Keratinocyte (primary cell): ENCODE results near the gene GEMIN2. TPM values are rescaled to one million over a fixed set of nuclear protein-coding genes. Genes with fewer than 3 reads are reported as not detected.

Experiments
- DNase-seq: peaks from one replicate; pipeline ENCODE4 v3.0.0-alpha.2; 2011; ENCODE audit warnings: low read depth, missing footprints, low spot score
- FAIRE-seq: peaks from 2 replicates; lab custom pipeline; 2011; peaks lifted over from hg19 to GRCh38; lab: Jason Lieb, UNC
- H2AFZ ChIP-seq: 2 replicates; pipeline ENCODE4 v1.6.0; 2012; ENCODE audit warnings: low read length, control low read depth, inconsistent platforms; ENCODE audit not compliant: control insufficient read depth
- H3K27ac ChIP-seq: 2 replicates; pipeline ENCODE4 v1.5.1; 2011; ENCODE audit warnings: low read length; ENCODE audit not compliant: control insufficient read depth, insufficient read depth
- H3K27me3 ChIP-seq: 3 replicates; pipeline ENCODE4 v1.6.0; 2011; ENCODE audit warnings: low read length; ENCODE audit not compliant: control insufficient read depth, insufficient read depth; ENCODE audit errors: extremely low read depth
- H3K36me3 ChIP-seq, 2 experiments: 2 replicates in 1 of 2; 3 replicates in 1 of 2; pipeline ENCODE4 v1.5.1; 2011; ENCODE audit warnings: low read length in 2 of 2, mild to moderate bottlenecking in 1 of 2; ENCODE audit not compliant: control insufficient read depth in 2 of 2, insufficient read depth in 2 of 2; ENCODE audit errors: extremely low read depth in 1 of 2
- H3K4me1 ChIP-seq: 3 replicates; pipeline ENCODE4 v1.5.1; 2011; ENCODE audit warnings: low read length; ENCODE audit not compliant: control insufficient read depth, insufficient read depth; ENCODE audit errors: extremely low read depth
- H3K4me2 ChIP-seq: 3 replicates; pipeline ENCODE4 v1.6.0; 2011; ENCODE audit warnings: low read depth, low read length; ENCODE audit not compliant: control insufficient read depth, insufficient read depth; ENCODE audit errors: extremely low read depth
- H3K4me3 ChIP-seq, 3 experiments: fragments of 200-600 bp in 1 of 3; sonication (generic) in 1 of 3; 2 replicates in 2 of 3; 3 replicates in 1 of 3; pipeline ENCODE4 v1.5.1; 2011 to 2016; ENCODE audit warnings: low read length in 3 of 3, mild to moderate bottlenecking in 3 of 3, control low read depth in 2 of 3, inconsistent platforms in 1 of 3, low read depth in 1 of 3, mixed read lengths in 1 of 3, mixed run types in 1 of 3, moderate library complexity in 1 of 3; ENCODE audit not compliant: control insufficient read depth in 2 of 3, insufficient read depth in 2 of 3; ENCODE audit errors: extremely low read depth in 1 of 3
- H3K79me2 ChIP-seq: 2 replicates; pipeline ENCODE4 v1.6.0; 2012; ENCODE audit warnings: low read length; ENCODE audit not compliant: control insufficient read depth, insufficient read depth
- H3K9ac ChIP-seq: 3 replicates; pipeline ENCODE4 v1.6.0; 2011; ENCODE audit warnings: low read length; ENCODE audit not compliant: control insufficient read depth, insufficient read depth; ENCODE audit errors: extremely low read depth
- H3K9me1 ChIP-seq: 3 replicates; pipeline ENCODE4 v1.6.0; 2011; ENCODE audit warnings: low read length; ENCODE audit not compliant: control insufficient read depth, insufficient read depth; ENCODE audit errors: extremely low read depth
- H3K9me3 ChIP-seq: 2 replicates; pipeline ENCODE4 v1.5.1; 2012; ENCODE audit warnings: low read depth, low read length; ENCODE audit not compliant: control insufficient read depth
- H4K20me1 ChIP-seq: 3 replicates; pipeline ENCODE4 v1.6.0; 2011; ENCODE audit warnings: low read length; ENCODE audit not compliant: control insufficient read depth, insufficient read depth; ENCODE audit errors: extremely low read depth
- CTCF ChIP-seq, 3 experiments: IDR thresholded peaks in 1 of 3; conservative IDR thresholded peaks in 1 of 3; optimal IDR thresholded peaks in 1 of 3; 2 replicates in 2 of 3; 3 replicates in 1 of 3; pipeline versions ENCODE3 to v1.5.1; 2011; ENCODE audit warnings: low read length in 3 of 3, mild to moderate bottlenecking in 3 of 3, moderate library complexity in 2 of 3, control low read depth in 1 of 3, inconsistent platforms in 1 of 3; ENCODE audit not compliant: insufficient read depth in 2 of 3; ENCODE audit errors: extremely low read depth in 1 of 3
- EZH2 ChIP-seq: IDR thresholded peaks from one replicate; pipeline ENCODE4 v1.6.1; 2012; ENCODE audit warnings: inconsistent platforms, mild to moderate bottlenecking, low read length, moderate library complexity
- dilution Hi-C: fragments of 300-500 bp; cut with MboI; formaldehyde crosslinking; loops from one replicate; pipeline ENCODE4 v1.7.0; 2020; ENCODE audit warnings: low sequenced_read_pairs; ENCODE audit not compliant: extremely low pct_ligation_motif_present
- polyA plus RNA-seq, 5 experiments: library from polyadenylated mRNA; depleted of rRNA in 3 of 5; stranded (reverse) in 3 of 5; stranded (forward) in 1 of 5; unstranded in 1 of 5; fragments of >200 nt; gene quantifications; 1 replicate in 1 of 5; 2 replicates in 3 of 5; 3 replicates in 1 of 5; pipeline versions ENCODE4 v1.2.1 to v1.2.3, GENCODE V29; 2011 to 2012; ENCODE audit warnings: missing spikeins in 2 of 5, low read depth in 1 of 5, low replicate concordance in 1 of 5
- small RNA-seq, 3 experiments: library from RNA; depleted of rRNA; stranded (forward); fragments of <200 nt; gene quantifications; one replicate each; pipeline ENCODE3, GENCODE V24; 2012; ENCODE audit warnings: low read depth in 3 of 3, low replicate concordance in 1 of 3; ENCODE audit not compliant: insufficient read length in 3 of 3

The GEMIN2 gene
- polyA plus RNA-seq, 1 donor (not counting 4 experiments of a cell fraction or from before 2014, with no cell fraction given), result 28.7 TPM

DNA sequence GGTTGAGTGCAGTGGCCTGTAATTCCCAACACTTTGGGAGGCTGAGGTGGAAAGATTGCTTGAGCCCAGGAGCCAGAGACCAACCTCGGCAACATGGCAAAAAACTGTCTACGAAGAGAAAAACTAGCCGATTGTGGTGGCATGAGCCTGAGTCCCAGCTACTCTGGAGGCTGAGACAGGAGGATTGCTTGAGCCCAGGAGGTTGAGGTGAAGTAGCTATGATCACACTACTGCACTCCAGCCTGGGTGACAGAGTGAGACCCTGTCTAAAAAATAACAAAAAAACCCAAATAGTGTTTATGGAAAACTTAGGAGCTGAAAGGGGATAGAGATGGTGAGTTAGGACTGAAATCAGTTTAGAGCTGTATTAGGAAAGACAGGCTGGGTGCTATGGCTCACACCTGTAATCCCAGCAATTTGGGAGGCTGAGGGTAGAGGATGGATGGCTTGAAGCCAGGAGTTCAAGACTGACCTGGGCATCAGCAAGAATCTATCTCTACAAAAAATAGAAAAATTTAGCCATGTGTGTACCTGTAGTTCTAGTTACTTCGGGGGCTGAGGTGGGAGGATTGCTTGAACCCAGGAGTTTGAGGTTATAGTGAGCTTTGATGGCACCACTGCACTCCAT, 70.6 kb downstream of the GEMIN2 start:
- Histone ChIP-seq H3K27ac (no peak overlapping the region), H3K36me3 (peaks cover 18 to 32% of the 10 kb centered on the region in 2 experiments), H3K4me1 (peaks cover 14% of the 10 kb centered on the region), H3K9ac (no peak overlapping the region), H3K9me1 (no peaks in the 10 kb centered on the region), H2AFZ (no peak overlapping the region), H3K4me3 (no peak overlapping the region), H4K20me1 (no peaks in the 10 kb centered on the region), H3K27me3 (no peaks in the 10 kb centered on the region), H3K9me3 (no peaks in the 10 kb centered on the region), H3K4me2 (no peak overlapping the region), H3K79me2 (peaks cover 10% of the 10 kb centered on the region)
- DNase-seq (no peak), FAIRE-seq (no peak)
- dilution Hi-C loops, result no loop called here
- no peak for TF ChIP-seq CTCF (optimal IDR thresholded peaks at IDR 0.05 in 1 of 3, IDR thresholded peaks at IDR 0.05 in 1 of 3, conservative IDR thresholded peaks at IDR 0.05 in 1 of 3; ENCODE audit: extremely low read depth in 1 of 3, insufficient read depth in 2 of 3, low read length in 3 of 3)
- TF ChIP-seq EZH2, result no peak

- dilution Hi-C loops, result no loop called here
- no peaks in the 10 kb centered on the region for H4K20me1 ChIP-seq
- peaks cover 14 to 28% of the 10 kb centered on the region in 2 experiments for H3K36me3 ChIP-seq
- H2AFZ ChIP-seq, result no peak overlapping the region
- no peak overlapping the region for H3K9ac ChIP-seq
- peaks cover 8% of the 10 kb centered on the region for H3K79me2 ChIP-seq
- H3K4me3 ChIP-seq, result no peak overlapping the region
- no peak for TF ChIP-seq CTCF (optimal IDR thresholded peaks at IDR 0.05 in 1 of 3, IDR thresholded peaks at IDR 0.05 in 1 of 3, conservative IDR thresholded peaks at IDR 0.05 in 1 of 3; ENCODE audit: extremely low read depth in 1 of 3, insufficient read depth in 2 of 3, low read length in 3 of 3)
- no peak for TF ChIP-seq EZH2
- H3K4me1 ChIP-seq, result peaks cover 14% of the 10 kb centered on the region
- H3K9me3 ChIP-seq, result no peaks in the 10 kb centered on the region
- no peaks in the 10 kb centered on the region for H3K9me1 ChIP-seq
- DNase-seq (no peak), FAIRE-seq (no peak)
- H3K27me3 ChIP-seq, result no peaks in the 10 kb centered on the region
- H3K4me2 ChIP-seq, result no peak overlapping the region
- no peak overlapping the region for H3K27ac ChIP-seq
Measured at GRCh38 chr14:39185256-39186049, 71.3 kb downstream of the GEMIN2 start.

Small RNA genes lying within 50 kb of the gene (small RNA-seq; reads per million reads assigned to genes)
- gene AL109628.1, result 0 reads per million in 3 experiments

Other genes starting within 250 kb of the GEMIN2 start
- 61.4 to 79.6 TPM (median 69.0 TPM) in 3 replicates for gene SEC23A, start 11.1 kb upstream of the GEMIN2 start, polyA plus RNA-seq
- 16.2 to 21.7 TPM (median 18.4 TPM) in 3 replicates for gene TRAPPC6B, start 56.0 kb downstream of the GEMIN2 start, polyA plus RNA-seq
- gene PNN, start 60.9 kb downstream of the GEMIN2 start, polyA plus RNA-seq, result 14.8 to 30.6 TPM (median 16.2 TPM) in 3 replicates
- gene MIA2, start 119.6 kb downstream of the GEMIN2 start, polyA plus RNA-seq, result 12.9 to 21.9 TPM (median 21.0 TPM) in 3 replicates